ENCODE measurements around the gene TMEM208. TPM values are rescaled to one million over a fixed set of nuclear protein-coding genes. Genes with fewer than 3 reads are reported as not detected.

TMEM208 gene
- total RNA-seq, 1 experiment from 2014 or later: 46.9 TPM

GRCh38 chr16:67191411-67191994, 35.4 kb upstream of the TMEM208 start:
- no peak for DNase-seq (ENCODE audit: extremely low read depth, low read depth)

DNA sequence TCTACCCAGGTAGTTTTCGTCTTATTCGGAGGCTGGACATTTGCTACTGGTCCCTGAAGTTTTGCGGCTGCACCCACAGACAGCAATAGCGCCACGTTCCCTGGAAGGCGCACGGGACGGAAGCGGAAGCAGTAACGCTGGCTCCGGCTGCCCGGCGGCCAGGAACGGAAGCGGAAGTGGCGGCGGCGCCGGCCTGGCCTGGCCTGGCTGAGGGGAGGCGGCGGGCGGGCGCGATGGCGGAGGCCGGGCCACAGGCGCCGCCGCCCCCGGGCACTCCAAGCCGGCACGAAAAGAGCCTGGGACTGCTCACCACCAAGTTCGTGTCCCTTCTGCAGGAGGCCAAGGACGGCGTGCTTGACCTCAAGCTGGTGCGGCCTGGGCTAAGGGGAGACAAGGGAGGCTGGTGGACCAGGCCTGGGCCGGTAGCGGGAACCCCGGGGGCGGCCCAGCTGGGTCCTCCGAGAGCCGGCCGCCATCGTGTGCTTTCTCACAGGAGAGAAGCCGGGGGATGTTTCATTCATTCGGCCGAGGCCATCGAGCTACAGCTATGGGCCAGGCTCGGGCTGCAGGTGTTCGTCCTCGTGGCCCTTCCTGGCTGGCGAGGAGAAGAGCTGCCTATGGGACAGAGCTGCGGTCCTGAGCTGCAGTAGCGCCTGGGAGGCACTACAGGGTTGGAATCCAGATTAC, 34.8 kb upstream of the TMEM208 start, which contains the start of gene E2F4:
Gene E2F4, plus strand, starts transcription at position 161 of the 687 bp plus-strand sequence. Its CDS starts 73 bp downstream, at position 234.
- peak; percentile 91 for DNase-seq (ENCODE audit: extremely low read depth, low read depth)

DNA sequence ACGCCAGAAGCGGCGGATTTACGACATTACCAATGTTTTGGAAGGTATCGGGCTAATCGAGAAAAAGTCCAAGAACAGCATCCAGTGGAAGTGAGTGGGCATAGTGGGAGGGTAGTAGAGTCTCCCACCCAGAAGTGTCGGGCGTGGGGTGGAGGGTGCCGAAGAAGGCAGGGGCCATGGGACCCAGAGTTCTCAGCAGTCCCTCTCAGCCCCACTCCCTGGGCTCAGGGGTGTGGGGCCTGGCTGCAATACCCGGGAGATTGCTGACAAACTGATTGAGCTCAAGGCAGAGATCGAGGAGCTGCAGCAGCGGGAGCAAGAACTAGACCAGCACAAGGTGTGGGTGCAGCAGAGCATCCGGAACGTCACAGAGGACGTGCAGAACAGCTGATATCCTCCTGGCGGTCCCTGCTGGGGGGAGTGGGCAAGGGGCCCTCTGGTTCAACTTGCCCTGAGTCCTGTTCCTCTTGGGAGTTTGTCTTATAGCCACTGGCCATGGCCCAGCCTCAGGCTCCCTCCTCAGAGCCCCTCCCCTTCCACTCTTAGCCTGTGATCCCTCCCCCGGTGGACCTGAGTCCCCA, 34.1 kb upstream of the TMEM208 start:
- no peak for DNase-seq (ENCODE audit: extremely low read depth, low read depth)

- no peak for DNase-seq (ENCODE audit: extremely low read depth, low read depth)
Measured at GRCh38 chr16:67193536-67193935, 33.4 kb upstream of the TMEM208 start.

DNA sequence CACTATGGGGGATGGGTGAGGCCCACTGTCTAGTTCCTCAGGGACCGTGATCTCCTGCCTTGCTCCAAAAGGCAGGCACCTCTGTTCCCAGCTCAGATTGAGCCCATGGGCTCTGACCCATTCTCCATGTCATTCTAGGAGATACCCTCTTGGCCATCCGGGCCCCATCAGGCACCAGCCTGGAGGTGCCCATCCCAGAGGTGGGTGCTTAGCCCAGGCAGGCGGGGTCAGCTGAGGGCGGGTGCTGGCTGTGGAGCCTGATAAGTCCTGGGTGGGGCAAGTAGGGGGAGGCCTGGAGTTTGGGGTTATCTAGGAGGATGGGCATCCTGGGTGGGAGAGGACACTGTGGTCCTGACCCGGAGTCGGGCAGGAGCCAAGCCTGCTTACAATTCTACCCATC, 32.7 kb upstream of the TMEM208 start:
- DNase-seq (ENCODE audit: extremely low read depth, low read depth): no peak

- DNase-seq (ENCODE audit: extremely low read depth, low read depth): no peak
Measured at GRCh38 chr16:67195676-67196075, 31.3 kb upstream of the TMEM208 start.

- no peak for DNase-seq (ENCODE audit: extremely low read depth, low read depth)
Measured at GRCh38 chr16:67196881-67197280, 30.0 kb upstream of the TMEM208 start.

DNA sequence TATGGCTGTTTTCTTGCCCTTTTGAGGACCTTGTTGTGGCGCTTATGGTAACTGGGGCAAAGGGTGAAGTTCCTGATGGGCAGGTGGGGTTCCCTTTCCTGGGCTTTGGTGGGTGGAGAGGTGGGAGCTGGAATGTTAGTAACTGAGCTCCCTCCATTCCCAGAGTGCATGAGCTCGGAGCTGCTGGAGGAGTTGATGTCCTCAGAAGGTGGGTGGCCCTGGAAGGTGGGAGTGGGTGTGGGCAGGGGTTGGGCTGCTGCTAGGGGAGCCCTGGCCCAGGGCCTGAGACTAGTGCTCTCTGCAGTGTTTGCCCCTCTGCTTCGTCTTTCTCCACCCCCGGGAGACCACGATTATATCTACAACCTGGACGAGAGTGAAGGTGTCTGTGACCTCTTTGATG, 29.2 kb upstream of the TMEM208 start:
- no peak for DNase-seq (ENCODE audit: extremely low read depth, low read depth)

- peak; percentile 64 for DNase-seq (ENCODE audit: extremely low read depth, low read depth)
Measured at GRCh38 chr16:67198238-67198734, 28.6 kb upstream of the TMEM208 start.

- DNase-seq (ENCODE audit: extremely low read depth, low read depth): no peak
Measured at GRCh38 chr16:67199011-67199807, 27.7 kb upstream of the TMEM208 start, which contains the start of gene ELMO3. Gene ELMO3, plus strand, starts transcription at chr16:67199131. Its CDS starts 196 bp downstream, at chr16:67199327.

DNA sequence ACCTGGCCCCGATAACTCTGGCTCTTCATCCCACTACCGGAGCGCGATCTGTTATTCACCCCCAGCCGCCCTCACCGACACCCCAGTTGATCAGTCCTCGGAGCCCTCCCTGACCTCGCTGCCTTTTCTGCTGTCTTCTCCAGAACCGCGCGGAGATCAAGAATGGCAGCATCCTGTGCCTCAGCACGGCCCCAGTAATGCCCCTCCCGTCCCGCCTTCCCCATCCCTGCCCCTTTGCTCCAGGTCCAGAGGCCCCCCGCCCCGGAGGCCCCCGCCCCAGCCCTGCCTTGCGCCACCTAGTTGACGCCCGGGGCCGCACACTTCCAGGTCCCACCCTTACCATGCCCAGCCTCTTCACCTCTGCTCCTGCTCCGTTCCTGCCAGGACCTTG, 27.1 kb upstream of the TMEM208 start:
- no peak for DNase-seq (ENCODE audit: extremely low read depth, low read depth)

DNA sequence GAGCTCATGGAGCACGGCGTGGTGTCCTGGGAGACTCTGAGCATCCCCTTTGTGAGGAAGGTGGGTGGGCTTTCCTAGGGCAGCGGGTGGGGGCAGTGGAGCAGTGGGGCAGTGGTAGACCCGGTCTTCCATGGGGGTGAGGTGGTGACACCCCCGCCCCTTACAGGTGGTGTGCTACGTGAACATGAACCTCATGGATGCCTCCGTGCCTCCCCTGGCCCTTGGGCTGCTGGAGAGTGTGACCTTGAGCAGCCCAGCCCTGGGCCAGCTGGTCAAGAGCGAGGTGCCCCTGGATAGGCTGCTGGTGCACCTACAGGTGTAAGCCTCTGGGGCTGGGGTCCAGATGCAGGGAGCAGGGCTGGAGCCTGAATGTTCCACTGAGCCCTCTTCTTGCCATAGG, 26.4 kb upstream of the TMEM208 start:
- DNase-seq (ENCODE audit: extremely low read depth, low read depth): no peak

GRCh38 chr16:67201411-67202345, 25.3 kb upstream of the TMEM208 start:
- DNase-seq (ENCODE audit: extremely low read depth, low read depth): no peak

DNA sequence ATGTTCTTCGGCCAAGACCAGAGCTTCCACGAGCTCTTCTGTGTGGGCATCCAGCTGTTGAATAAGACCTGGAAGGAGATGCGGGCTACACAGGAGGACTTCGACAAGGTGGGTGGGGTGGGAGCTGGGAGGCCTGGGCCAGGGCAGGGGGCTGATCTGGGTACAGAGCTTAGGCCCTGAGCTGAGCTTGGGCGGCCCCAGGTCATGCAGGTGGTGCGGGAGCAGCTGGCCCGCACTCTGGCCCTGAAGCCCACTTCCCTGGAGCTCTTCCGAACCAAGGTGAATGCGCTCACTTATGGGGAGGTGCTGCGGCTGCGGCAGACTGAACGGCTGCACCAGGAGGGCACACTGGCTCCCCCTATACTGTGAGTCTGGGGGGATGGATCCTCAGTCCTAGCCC, 24.5 kb upstream of the TMEM208 start:
- DNase-seq (ENCODE audit: extremely low read depth, low read depth): no peak

GRCh38 chr16:67202956-67203493, 23.9 kb upstream of the TMEM208 start:
- DNase-seq (ENCODE audit: extremely low read depth, low read depth): no peak

DNA sequence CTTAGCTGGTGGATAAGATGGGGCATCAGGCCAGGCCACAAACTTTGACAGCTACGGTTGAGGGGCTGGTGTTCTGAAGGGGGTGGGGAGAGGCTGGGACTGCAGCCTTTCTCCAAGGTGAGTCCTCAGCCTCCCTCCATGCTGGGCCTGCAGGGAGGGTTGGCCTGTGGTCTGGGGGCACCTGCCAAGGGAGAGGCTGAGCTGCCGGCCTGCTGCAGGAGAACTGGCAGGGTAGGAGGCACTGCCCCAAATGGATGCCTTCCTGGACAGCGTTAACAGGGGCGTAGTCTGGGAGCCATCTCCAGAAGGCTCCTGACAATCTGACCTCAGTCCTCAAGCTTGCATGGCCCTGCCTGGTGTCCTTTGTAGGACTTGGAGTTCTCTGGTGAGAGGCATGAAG, 22.9 kb upstream of the TMEM208 start:
- no peak for DNase-seq (ENCODE audit: extremely low read depth, low read depth)

DNA sequence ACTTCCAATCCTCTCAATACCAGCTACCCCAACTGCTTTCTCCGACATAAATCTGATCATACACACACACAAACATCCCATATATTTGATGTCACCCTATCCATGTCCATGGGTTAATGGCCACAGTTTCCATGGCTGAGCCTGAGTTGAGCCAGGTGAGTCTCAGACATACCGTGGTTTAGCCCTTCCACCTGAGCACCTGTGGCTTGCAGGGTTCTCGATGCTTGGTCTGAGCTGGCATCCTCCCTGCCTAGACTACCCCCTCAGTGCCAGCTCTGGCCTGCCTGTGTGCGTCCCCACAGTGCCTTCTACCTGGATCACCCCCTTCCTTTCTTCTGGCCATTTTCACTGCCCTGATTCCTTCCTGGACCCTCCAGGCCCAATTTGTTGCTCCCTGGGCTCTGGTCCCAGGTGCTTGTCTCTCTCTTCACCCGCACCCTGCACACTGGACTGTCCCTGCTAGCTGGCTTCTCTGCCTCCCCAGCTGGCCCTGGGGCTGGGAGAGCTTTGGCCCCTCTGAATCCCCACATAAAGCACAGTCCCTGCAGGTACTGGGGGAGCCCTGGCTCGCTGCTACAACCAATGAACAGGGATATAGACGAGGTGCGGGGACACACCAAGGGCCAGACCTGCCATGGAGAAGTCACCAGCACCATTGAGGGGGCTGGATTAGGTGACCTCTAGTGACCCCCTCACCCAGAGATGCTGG, 20.6 kb upstream of the TMEM208 start:
- no peak for DNase-seq (ENCODE audit: extremely low read depth, low read depth)

DNA sequence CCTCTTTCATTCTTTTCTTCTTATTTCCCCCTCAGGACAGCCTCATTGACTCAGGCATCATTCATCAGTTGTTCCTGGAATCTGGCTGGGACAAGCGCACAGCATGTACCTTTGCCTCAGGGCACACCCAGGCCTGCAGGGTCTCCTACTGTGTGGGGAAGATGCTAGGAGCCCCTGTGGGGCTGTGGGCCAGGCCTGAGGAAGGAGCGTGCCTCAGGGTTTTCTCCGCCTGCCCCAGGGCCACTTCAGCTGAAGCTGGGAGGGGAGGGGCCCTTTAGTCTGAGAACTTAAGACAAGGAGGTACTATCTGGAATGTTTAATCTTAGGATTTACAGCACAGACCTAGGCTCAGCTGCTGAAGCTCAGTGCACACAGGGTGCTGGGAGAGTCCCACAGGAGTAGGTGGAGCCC, 20.1 kb upstream of the TMEM208 start:
- no peak for DNase-seq (ENCODE audit: extremely low read depth, low read depth)

Measured in NCI-H460 (cell line).